Measurements from ENCODE around the gene C19orf33. TPM values are rescaled to one million over a fixed set of nuclear protein-coding genes. Genes with fewer than 3 reads are reported as not detected.

C19orf33 gene
- total and polyA plus RNA-seq, 9 of the 15 experiments (the other 6 are each of a cell fraction or from before 2014, with no cell fraction given): 3.2 TPM; not detected in 8

DNA sequence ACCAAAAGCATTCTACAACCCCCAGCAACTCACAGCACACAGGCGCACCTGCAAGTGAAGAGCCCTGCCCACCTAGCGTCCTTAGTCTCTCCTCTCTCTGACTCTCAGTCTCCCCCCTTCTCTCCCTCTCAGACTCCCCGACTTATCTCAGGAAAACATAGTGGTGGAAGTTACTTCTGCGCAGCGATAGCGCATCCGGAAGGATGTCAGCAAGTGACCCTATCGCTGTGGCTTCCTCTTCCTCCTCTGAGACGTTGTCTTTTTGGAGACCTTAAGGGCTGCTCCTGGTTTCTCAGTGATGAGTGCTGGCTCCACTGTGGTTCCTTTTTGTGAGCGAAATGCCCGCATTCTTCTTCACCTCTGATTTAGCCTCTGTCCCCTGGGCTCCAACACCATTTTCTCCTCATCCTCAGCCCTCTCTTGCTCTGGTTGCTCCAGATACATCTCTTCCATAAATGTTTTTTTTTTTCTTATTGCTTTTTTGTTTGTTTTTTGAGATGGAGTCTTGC lies 13.1 kb downstream of the C19orf33 start (continued):
- TF ChIP-seq, protein P1, sequence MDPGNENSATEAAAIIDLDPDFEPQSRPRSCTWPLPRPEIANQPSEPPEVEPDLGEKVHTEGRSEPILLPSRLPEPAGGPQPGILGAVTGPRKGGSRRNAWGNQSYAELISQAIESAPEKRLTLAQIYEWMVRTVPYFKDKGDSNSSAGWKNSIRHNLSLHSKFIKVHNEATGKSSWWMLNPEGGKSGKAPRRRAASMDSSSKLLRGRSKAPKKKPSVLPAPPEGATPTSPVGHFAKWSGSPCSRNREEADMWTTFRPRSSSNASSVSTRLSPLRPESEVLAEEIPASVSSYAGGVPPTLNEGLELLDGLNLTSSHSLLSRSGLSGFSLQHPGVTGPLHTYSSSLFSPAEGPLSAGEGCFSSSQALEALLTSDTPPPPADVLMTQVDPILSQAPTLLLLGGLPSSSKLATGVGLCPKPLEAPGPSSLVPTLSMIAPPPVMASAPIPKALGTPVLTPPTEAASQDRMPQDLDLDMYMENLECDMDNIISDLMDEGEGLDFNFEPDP (CRISPR knock-in tag; IDR thresholded peaks at IDR 0.05): no peak
- TF ChIP-seq HDAC1 (IDR thresholded peaks at IDR 0.05) (peak in 1 of 2 experiments; percentile 95; a peak in 2 of 4 replicates), NEUROD1 (IDR thresholded peaks at IDR 0.05; ENCODE audit: borderline replicate concordance, low read depth, low read length, partially characterized antibody) (peak; percentile 85), SUPT5H (IDR thresholded peaks at IDR 0.05) (peak; percentile 72), ZSCAN32 (CRISPR knock-in tag; IDR thresholded peaks at IDR 0.05) (no peak), ZNF175 (CRISPR knock-in tag; IDR thresholded peaks at IDR 0.05; ENCODE audit: low read depth) (peak; percentile 89), MTA3 (IDR thresholded peaks at IDR 0.05; ENCODE audit: borderline replicate concordance) (peak; percentile 87), ZC3H8 (IDR thresholded peaks at IDR 0.05) (no peak), ETV5 (CRISPR knock-in tag; IDR thresholded peaks at IDR 0.05; ENCODE audit: low read depth) (peak; percentile 99), NFE2L1 (tag; IDR thresholded peaks at IDR 0.05; ENCODE audit: borderline replicate concordance, low read depth) (no peak), MYC (IDR thresholded peaks at IDR 0.05; ENCODE audit: low read depth, low read length) (peak; percentile 68), MYC (CRISPR knock-in tag; IDR thresholded peaks at IDR 0.05; ENCODE audit: borderline replicate concordance, low read depth) (no peak), FOXK2 (conservative IDR thresholded peaks at IDR 0.05 in 1 of 2, IDR thresholded peaks at IDR 0.05 in 1 of 2; ENCODE audit: low read depth in 2 of 2) (peak; percentile 70 to 73; a peak in 3 of 4 replicates), SP1 (CRISPR knock-in tag; IDR thresholded peaks at IDR 0.05) (peak; percentile 52; the same call in 1 of the 2 replicates), POLR2G (IDR thresholded peaks at IDR 0.05; ENCODE audit: low read depth, low read length) (0 out of 2 replicates have a peak, but pooled peaks have one; percentile 34), ATF1 (CRISPR knock-in tag; IDR thresholded peaks at IDR 0.05) (no peak), ATF1 (tag; IDR thresholded peaks at IDR 0.05) (peak; percentile 85), TEAD2 (tag; IDR thresholded peaks at IDR 0.05) (no peak)
- TF ChIP-seq, protein P2, sequence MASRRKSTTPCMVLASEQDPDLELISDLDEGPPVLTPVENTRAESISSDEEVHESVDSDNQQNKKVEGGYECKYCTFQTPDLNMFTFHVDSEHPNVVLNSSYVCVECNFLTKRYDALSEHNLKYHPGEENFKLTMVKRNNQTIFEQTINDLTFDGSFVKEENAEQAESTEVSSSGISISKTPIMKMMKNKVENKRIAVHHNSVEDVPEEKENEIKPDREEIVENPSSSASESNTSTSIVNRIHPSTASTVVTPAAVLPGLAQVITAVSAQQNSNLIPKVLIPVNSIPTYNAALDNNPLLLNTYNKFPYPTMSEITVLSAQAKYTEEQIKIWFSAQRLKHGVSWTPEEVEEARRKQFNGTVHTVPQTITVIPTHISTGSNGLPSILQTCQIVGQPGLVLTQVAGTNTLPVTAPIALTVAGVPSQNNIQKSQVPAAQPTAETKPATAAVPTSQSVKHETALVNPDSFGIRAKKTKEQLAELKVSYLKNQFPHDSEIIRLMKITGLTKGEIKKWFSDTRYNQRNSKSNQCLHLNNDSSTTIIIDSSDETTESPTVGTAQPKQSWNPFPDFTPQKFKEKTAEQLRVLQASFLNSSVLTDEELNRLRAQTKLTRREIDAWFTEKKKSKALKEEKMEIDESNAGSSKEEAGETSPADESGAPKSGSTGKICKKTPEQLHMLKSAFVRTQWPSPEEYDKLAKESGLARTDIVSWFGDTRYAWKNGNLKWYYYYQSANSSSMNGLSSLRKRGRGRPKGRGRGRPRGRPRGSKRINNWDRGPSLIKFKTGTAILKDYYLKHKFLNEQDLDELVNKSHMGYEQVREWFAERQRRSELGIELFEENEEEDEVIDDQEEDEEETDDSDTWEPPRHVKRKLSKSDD (conservative IDR thresholded peaks at IDR 0.05; ENCODE audit: low read length): no peak
- TF ChIP-seq, protein P3, sequence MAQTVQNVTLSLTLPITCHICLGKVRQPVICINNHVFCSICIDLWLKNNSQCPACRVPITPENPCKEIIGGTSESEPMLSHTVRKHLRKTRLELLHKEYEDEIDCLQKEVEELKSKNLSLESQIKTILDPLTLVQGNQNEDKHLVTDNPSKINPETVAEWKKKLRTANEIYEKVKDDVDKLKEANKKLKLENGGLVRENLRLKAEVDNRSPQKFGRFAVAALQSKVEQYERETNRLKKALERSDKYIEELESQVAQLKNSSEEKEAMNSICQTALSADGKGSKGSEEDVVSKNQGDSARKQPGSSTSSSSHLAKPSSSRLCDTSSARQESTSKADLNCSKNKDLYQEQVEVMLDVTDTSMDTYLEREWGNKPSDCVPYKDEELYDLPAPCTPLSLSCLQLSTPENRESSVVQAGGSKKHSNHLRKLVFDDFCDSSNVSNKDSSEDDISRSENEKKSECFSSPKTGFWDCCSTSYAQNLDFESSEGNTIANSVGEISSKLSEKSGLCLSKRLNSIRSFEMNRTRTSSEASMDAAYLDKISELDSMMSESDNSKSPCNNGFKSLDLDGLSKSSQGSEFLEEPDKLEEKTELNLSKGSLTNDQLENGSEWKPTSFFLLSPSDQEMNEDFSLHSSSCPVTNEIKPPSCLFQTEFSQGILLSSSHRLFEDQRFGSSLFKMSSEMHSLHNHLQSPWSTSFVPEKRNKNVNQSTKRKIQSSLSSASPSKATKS (CRISPR knock-in tag; IDR thresholded peaks at IDR 0.05): no peak
- TF ChIP-seq, protein P4, sequence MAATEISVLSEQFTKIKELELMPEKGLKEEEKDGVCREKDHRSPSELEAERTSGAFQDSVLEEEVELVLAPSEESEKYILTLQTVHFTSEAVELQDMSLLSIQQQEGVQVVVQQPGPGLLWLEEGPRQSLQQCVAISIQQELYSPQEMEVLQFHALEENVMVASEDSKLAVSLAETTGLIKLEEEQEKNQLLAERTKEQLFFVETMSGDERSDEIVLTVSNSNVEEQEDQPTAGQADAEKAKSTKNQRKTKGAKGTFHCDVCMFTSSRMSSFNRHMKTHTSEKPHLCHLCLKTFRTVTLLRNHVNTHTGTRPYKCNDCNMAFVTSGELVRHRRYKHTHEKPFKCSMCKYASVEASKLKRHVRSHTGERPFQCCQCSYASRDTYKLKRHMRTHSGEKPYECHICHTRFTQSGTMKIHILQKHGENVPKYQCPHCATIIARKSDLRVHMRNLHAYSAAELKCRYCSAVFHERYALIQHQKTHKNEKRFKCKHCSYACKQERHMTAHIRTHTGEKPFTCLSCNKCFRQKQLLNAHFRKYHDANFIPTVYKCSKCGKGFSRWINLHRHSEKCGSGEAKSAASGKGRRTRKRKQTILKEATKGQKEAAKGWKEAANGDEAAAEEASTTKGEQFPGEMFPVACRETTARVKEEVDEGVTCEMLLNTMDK (IDR thresholded peaks at IDR 0.05; ENCODE audit: borderline replicate concordance, insufficient read depth, low read depth, low read length, poor library complexity, severe bottlenecking): no peak

Data from K562 (cell line).